Fibroblast of skin of scalp (primary cell): ENCODE data around the gene LTBP2.

Experiments
- DNase-seq: peaks from one replicate; pipeline ENCODE4 v3.0.0-alpha.2; 2013

The LTBP2 gene

GRCh38 chr14:74524076-74524811 lies 87.8 kb downstream of the LTBP2 start:
- no peak for DNase-seq

GRCh38 chr14:74522740-74523139 lies 89.3 kb downstream of the LTBP2 start:
- DNase-seq, result no peak

- no peak for DNase-seq
Observed at GRCh38 chr14:74521756-74522155, 90.3 kb downstream of the LTBP2 start.

- no peak for DNase-seq
Observed at GRCh38 chr14:74519316-74520074, 92.5 kb downstream of the LTBP2 start.

- DNase-seq, result no peak
Observed at GRCh38 chr14:74518221-74518620, 93.8 kb downstream of the LTBP2 start.

GRCh38 chr14:74517731-74518130 lies 94.3 kb downstream of the LTBP2 start:
- DNase-seq, result no peak

GRCh38 chr14:74516451-74517160 lies 95.4 kb downstream of the LTBP2 start:
- peak; percentile 55 for DNase-seq

GRCh38 chr14:74515891-74516412 lies 96.1 kb downstream of the LTBP2 start:
- DNase-seq, result no peak

- DNase-seq, result peak; percentile 81
Observed at GRCh38 chr14:74514471-74514941, 97.5 kb downstream of the LTBP2 start.

GRCh38 chr14:74511966-74512830 lies 99.8 kb downstream of the LTBP2 start:
- no peak for DNase-seq

- DNase-seq, result peak; percentile 59
Observed at GRCh38 chr14:74510959-74511409, 101.1 kb downstream of the LTBP2 start.

- DNase-seq, result no peak
Observed at GRCh38 chr14:74510223-74510931, 101.7 kb downstream of the LTBP2 start.

- DNase-seq, result no peak
Observed at GRCh38 chr14:74509587-74510222, 102.3 kb downstream of the LTBP2 start.

- DNase-seq, result no peak
Observed at GRCh38 chr14:74508844-74509428, 103.1 kb downstream of the LTBP2 start.

- DNase-seq, result peak; percentile 44
Observed at GRCh38 chr14:74508292-74508731, 103.7 kb downstream of the LTBP2 start.

GRCh38 chr14:74507840-74508239 lies 104.2 kb downstream of the LTBP2 start:
- no peak for DNase-seq

- DNase-seq, result no peak
Observed at GRCh38 chr14:74507085-74507484, 105.0 kb downstream of the LTBP2 start.

GRCh38 chr14:74506411-74506851 lies 105.6 kb downstream of the LTBP2 start:
- DNase-seq, result no peak

- no peak for DNase-seq
Observed at GRCh38 chr14:74505831-74506230, 106.2 kb downstream of the LTBP2 start.
